ENCODE data around the gene RNF208.

DNA sequence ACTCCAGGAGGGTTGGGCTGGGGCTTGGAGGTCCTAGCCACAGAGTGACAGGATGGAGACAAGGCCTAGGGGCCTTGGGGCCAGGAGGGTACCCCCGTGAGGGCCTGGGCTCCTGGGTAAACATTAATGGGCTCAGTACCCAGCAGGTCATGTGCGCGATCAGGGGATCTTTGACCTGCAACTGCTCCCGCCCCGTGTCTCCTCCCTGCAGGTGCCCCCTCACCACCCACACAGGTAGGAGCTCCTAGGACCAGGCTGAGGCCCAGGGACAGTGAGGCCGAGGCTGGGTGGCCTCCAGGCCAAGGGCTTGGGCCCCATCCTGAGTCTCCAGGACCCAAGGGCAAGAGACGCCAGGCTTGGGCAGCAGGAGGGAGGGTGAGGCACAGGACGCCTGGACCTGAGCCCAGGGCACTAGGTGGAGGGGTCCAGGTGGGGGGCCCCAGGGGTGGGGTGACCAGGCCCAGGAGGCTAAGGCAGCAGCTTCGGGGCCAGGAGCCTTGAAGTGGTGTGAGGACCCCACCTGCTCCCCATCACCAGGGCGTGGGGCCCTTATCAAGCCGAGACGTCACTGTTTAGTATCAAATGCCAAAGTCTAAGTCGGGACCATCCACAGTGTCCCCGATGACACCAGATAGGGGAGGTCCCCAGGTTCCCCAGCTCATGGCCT lies 8.8 kb upstream of the RNF208 start, which contains the start of gene SLC34A3:
- TF ChIP-seq, protein P1, sequence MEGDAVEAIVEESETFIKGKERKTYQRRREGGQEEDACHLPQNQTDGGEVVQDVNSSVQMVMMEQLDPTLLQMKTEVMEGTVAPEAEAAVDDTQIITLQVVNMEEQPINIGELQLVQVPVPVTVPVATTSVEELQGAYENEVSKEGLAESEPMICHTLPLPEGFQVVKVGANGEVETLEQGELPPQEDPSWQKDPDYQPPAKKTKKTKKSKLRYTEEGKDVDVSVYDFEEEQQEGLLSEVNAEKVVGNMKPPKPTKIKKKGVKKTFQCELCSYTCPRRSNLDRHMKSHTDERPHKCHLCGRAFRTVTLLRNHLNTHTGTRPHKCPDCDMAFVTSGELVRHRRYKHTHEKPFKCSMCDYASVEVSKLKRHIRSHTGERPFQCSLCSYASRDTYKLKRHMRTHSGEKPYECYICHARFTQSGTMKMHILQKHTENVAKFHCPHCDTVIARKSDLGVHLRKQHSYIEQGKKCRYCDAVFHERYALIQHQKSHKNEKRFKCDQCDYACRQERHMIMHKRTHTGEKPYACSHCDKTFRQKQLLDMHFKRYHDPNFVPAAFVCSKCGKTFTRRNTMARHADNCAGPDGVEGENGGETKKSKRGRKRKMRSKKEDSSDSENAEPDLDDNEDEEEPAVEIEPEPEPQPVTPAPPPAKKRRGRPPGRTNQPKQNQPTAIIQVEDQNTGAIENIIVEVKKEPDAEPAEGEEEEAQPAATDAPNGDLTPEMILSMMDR (IDR thresholded peaks at IDR 0.05), result no peak
- TF ChIP-seq EP300 (IDR thresholded peaks at IDR 0.05), result no peak
- no peak for TF ChIP-seq POLR2AphosphoS5 (IDR thresholded peaks at IDR 0.05)
- TF ChIP-seq POLR2A (IDR thresholded peaks at IDR 0.05), result no peak
